Activated CD4-positive, alpha-beta T cell treated with anti-CD3 and anti-CD28 coated beads for 48 hours (primary cell): ENCODE measurements around the gene GSDMA.

Experiments
- DNase-seq: peaks from one replicate; pipeline ENCODE4 v3.0.0-alpha.2; 2020

GSDMA gene

DNA sequence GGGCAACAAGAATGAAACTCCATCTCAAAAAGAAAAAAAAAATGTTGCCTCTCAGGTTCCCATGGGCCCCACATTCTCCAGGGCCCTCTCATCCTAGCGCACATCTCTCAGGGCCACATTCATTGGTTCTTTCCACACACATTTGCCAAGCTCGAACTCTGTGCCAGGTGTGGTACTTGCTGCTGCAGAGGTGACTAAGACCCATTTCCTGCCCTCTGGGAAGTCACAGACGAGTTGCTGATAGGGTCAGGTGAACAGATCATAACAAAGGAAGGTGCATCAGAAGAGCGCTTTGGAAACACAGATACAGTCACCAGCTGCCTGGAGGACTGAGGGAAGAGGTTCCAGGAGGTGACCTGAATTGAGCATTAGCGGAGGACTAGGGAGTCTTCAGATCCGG, 1.0 kb downstream of the GSDMA start:
- peak; percentile 31 for DNase-seq

DNA sequence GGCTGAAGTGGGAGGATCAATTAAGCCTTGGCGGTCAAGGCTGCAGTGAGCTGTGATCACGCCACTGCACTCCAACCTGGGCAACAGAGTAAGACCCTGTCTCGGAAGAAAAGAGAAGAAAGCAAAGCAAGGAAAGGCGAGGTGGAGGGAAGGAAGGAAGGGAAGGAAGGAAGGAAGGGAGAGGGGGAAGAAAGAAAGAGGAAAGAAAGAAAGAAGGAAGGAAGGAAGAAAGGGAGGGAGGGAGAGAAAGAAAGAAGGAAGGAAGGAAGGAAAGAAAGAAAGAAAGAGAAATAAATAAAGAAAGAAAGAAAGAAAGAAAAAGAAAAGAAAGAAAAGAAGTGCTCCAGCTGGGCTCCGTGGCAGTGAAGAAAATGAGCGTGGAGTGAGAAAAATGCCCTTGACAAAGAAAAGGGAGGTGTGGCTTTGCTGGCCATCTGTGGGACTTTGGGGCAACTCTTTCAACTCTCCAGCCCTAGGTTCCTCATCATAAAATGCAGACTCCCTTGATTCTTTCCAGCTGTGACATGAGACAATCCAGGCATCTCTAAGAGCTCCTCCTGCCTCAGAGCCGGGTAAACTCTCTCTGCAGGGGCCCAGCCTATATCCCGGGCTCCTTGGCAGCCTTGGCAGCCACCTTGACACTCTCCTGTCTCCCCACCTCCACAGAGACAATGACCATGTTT, 2.4 kb downstream of the GSDMA start:
- DNase-seq = no peak

DNA sequence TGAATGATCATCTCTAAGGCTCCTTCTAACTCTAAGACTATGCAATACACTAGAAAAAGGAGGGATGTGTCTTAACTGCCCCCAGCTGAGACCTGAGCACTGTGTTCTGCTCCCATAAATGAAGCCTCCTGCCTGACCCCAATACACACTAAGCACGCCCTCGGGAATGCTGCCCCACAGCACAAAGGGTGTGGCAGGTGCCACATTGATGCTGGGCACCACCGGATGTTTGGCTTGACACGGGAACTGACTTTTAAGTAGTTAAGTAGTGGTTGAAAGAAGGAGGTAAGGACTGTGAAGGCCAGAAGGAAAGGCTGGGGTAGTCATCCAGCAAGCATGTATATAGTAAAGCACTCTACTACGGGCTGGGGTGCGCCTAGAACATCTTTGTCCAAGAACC, 4.0 kb downstream of the GSDMA start:
- no peak for DNase-seq

- DNase-seq = no peak
Measured at GRCh38 chr17:39968761-39969160, 6.0 kb downstream of the GSDMA start.

- DNase-seq = no peak
Measured at GRCh38 chr17:39969375-39969774, 6.6 kb downstream of the GSDMA start.

DNA sequence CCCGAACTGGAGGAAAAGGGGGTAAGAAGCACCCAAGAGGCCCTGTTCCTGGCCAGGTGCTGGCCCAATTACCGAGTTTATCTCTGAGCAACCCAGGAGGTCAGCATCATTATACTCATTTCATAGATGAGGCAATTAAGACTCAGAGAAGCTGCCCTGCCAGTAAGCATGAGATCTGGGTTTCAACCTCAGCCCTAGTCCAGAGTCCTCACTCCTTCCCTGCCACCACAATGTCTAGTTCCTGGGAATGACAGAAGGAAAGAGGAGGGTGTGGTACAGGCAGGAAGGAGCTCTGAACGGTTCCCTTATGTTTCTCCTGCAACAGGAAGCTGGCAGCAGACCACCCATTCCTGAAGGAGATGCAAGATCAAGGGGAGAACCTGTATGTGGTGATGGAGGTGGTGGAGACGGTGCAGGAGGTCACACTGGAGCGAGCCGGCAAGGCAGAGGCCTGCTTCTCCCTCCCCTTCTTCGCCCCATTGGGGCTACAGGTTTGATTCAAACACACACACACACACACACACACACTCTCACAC, 7.4 kb downstream of the GSDMA start:
- DNase-seq = no peak

DNA sequence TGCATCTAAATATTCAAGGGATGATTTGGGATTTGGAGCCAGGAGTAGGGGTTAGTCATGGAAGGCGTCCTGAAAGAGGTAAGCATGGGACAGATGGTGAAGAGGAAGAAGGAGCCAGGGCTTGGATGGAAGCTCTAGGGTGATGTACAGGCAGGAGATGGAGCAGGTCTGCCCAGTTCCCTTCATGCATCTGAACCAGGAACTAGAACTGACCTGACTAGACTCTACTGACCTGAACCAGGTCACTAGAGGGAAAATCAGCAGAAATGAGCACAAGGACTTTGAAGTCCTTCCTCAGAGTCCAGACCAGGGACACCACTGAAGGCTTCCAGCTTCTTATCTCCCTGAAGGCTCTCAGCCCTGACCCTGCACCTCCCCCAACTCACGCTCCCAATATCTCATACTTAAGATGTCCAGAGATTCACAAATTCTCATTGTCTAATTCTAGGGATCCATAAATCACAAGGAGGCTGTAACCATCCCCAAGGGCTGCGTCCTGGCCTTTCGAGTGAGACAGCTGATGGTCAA, 8.3 kb downstream of the GSDMA start:
- no peak for DNase-seq

- no peak for DNase-seq
Measured at GRCh38 chr17:39972271-39972670, 9.5 kb downstream of the GSDMA start.

DNA sequence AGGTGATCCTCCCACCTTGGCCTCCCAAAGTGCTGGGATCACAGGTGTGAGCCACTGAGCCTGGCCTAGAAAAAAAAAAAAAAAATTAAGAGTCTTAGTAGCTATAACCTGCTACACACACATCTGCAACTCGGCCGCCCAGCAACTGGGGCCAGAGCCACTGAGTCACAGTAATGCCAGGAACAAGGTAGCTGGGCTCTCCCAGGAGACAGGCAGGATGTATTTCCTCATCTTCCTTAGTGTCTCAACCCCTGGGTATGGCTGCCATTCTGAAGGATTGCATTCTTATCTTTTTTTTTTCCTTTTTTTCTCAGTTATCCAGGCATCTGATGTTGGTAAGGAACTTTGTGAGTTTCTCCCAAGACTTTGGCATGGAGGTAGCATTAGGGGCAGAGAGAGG, 10.7 kb downstream of the GSDMA start:
- DNase-seq = no peak

- DNase-seq = no peak
Measured at GRCh38 chr17:39974433-39974832, 11.6 kb downstream of the GSDMA start.

DNA sequence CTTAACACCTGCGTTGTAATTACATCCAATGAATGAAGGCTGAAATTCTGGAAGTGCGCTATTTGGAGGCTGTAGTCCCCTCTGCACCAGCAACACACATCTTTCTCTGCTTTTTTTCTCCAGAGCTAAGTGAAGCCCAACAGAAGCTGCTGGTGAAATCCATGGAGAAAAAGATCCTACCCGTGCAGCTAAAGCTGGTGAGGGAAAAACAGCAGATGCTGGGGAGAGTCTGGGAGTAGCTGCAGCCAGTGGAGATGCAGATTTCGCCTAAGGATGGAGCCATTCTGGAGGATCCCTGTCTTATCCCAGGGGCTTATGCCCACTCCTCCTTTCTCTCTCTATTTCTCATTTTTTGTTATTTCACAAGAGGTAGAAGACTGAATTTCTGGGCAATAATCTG, 13.0 kb downstream of the GSDMA start:
- no peak for DNase-seq

DNA sequence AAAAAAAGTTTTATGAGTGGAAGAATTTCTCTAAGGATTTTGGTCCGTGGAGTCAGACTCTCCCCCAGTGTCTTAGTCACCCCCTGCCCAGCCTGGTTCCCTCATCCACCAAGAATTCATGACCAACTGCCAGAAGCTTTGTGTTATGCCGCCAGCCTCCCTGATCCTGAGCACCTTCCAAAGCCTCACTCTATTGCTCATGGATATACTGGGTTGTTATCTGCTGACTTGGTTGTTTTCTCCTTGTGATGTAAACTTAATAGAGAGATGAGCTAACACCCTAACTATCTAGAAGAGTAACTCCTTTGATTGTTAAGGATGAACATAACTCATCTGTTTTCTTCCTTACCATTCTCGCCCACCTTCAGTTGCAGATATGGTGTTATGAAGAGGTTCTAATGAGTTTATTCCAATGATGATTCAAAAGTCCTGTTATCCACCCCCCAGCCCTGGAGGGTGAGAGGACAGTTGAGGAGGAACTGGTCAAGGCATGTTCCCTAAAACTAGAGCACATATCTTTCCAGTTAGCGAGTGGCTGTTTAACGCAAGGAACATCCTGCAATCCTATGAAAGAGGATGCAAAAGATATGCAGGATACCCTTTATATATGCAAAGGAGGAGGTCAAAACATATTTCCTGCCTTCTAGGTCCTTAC, 16.3 kb downstream of the GSDMA start:
- DNase-seq = no peak

DNA sequence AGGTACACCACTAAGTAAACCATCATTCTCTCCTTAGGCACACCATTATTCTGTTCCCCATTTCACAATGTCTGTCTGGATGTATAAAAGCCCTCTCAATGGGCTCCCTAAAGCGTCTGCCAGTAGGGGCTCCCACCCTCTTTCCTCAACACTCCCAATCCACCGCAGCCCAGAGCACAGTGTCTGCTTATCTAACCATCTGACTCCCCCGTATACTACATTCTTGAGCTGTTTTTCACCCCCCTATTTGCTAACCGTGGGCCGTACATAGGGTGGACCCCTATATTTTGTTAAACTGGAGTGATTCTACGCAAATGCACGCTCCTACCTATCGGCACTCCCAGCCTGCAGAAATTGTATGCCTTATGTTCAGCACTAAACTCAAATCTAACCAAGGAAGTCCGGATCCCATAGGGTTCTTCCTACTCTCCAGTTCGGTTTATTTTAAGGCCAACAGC, 17.1 kb downstream of the GSDMA start:
- peak; percentile 16 for DNase-seq

DNA sequence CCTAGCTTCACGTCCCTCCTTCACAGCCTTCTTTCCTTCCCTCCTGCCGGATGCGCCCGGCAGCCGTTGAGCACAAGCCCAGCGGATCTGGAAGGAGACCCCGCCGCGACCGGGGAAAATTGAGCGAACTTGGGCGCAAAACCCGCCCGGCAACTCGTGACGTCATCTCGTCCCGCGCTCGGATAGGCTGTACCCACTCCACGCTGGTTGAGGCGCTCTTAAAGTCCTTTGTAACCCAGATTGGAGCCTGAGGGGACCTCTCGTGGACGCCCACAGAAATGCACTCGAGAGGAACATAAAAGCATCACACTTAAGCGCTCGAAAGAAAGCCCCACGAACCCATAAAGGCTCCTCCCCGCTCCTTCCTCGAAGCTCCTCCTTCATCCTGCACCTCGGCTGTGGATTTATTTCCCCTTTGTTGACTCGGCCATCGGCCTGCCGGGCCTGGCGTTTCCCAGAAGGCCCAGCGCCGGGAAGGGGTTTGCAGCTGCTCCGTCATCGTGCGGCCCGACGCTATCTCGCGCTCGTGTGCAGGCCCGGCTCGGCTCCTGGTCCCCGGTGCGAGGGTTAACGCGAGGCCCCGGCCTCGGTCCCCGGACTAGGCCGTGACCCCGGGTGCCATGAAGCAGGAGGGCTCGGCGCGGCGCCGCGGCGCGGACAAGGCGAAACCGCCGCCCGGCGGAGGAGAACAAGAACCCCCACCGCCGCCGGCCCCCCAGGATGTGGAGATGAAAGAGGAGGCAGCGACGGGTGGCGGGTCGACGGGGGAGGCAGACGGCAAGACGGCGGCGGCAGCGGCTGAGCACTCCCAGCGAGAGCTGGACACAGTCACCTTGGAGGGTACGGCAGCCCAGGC, 17.8 kb downstream of the GSDMA start, which contains the start of gene PSMD3:
PSMD3 (plus strand) TSS at position 457 of the 856 bp plus-strand sequence; CDS start at position 621, 164 bp downstream.
- peak; percentile 98 for DNase-seq

GRCh38 chr17:39981207-39981741, 18.5 kb downstream of the GSDMA start:
- DNase-seq = no peak

- no peak for DNase-seq
Measured at GRCh38 chr17:39981766-39982375, 19.1 kb downstream of the GSDMA start.

DNA sequence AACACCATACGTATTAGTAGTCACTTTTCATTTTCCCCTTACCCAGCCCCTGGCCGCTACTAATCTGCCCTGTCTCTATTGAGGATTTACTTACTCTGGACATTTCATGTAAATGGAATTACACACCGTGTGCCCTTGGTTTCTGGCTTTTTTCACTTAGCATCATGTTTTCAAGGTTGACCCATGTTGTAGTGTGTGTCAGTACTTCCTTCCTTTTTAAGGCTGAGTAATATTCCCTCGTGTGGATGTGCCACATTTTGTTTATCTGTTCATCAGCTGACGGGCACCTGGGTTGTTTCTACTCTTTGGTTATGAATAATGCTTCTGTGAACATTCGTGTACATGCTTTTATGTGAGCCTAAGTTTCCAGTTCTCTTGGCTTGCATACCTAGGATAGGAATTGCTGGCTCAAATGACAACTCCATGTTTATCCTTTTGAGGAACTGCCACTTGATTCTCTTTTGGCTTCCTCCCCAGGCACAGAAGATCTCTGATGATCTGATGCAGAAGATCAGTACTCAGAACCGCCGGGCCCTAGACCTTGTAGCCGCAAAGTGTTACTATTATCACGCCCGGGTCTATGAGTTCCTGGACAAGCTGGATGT, 25.5 kb downstream of the GSDMA start:
- no peak for DNase-seq

DNA sequence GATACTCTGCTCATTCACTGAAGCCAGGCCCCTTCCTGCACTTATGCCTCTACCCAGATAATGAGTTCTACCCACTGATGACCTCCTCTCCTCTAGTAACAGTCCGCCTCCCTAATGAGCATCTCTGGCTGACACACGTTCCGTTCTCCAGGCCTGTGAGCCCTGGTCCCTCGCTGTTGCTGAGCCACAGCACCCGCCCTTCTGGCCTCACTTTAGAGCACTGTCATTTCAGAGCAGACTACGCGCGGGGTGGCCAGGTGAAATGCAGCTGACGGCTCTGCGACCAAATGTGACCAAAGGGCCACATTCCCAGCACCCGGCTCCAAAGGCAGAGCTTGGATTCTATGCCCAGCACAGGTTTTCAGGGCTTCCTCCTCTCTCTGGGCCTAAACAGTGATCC, 31.6 kb downstream of the GSDMA start:
- no peak for DNase-seq

DNA sequence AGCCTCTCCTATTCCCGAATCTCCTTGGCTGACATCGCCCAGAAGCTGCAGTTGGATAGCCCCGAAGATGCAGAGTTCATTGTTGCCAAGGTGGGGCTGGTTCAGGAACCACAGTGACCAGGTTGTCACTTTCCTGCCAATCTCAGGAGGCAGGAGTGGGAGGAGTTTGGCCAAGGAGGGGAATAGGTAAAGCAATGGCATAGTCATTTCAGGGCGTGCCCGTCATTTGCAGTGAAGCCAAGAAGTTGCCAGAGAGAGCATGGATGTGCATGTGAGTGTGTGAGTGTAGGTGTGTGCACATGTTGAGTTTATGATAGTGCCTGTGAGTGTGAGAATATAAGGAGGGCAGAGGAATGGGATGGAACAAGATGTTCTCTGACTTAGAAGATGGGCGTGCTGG, 32.6 kb downstream of the GSDMA start:
- DNase-seq = no peak

- DNase-seq = no peak
Measured at GRCh38 chr17:39996162-39996561, 33.4 kb downstream of the GSDMA start.

DNA sequence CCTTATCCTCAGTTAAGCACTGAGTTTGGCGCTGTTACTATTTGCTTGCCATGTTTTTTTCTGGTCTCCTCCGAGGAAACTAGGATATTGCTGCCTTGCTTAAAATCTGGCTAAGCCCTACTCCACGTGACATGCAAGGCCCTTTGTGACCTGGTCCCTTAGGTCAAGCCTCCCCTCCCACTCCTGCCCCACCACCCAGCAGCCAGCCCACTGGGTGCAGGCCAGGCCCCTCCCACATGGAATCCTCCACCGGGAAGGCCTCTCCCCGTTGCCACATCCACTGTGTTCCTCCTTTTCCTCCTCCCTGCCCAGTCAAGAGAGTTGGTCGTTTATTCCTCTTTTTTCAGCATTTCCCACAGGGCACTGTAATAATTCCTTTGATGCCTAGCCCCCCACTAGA, 34.0 kb downstream of the GSDMA start:
- DNase-seq = no peak

- DNase-seq = no peak
Measured at GRCh38 chr17:39997543-39997942, 34.7 kb downstream of the GSDMA start.
